Right cardiac atrium (tissue), 5 donors: ENCODE data around the gene TBC1D5. TPM values are rescaled to one million over a fixed set of nuclear protein-coding genes. Genes with fewer than 3 reads are reported as not detected.
A peak's percentile ranks its signal among the peaks of the same experiment; 100 is the strongest.

Experiments used
- ATAC-seq, 2 donors: fragments of 200-7000 bp; cut with Tn5 transposase; one replicate each; pipeline versions ENCODE4 v1.8.0 to v1.9.1; 2020; ENCODE audit warnings: moderate library complexity in 2 of 2, mild to moderate bottlenecking in 1 of 2
- DNase-seq, 3 donors: peaks; one replicate each; pipeline ENCODE4 v3.0.0-alpha.2; 2020
- H3K27ac ChIP-seq: one replicate; pipeline ENCODE4 v1.5.1; 2013; ENCODE audit warnings: mild to moderate bottlenecking, low read length, control low read depth, moderate library complexity
- H3K27me3 ChIP-seq: one replicate; pipeline ENCODE4 v1.6.1; 2013; ENCODE audit not compliant: control insufficient read depth, insufficient read depth
- H3K4me1 ChIP-seq: one replicate; pipeline ENCODE4 v1.6.1; 2013; ENCODE audit warnings: low read length; ENCODE audit not compliant: control insufficient read depth, insufficient read depth
- H3K4me3 ChIP-seq: one replicate; pipeline ENCODE4 v1.5.1; 2013; ENCODE audit warnings: low read length, control low read depth
- H3K9me3 ChIP-seq: one replicate; pipeline ENCODE4 v1.6.1; 2013; ENCODE audit warnings: low read length; ENCODE audit not compliant: control insufficient read depth
- WGBS: extraction: QIAGEN DNeasy Blood & Tissue Kit; methylation state at CpG from one replicate; pipeline ENCODE4 v1.1.7; 2013; 5-methylcytosine and 5-hydroxymethylcytosine counted together
- intact Hi-C, 4 donors: fragments of 100-400 bp; cut with DNase I; formaldehyde crosslinking; loops; one replicate each; pipeline versions ENCODE4 v1.11.0 to v1.14.0; 2022 to 2023
- polyA plus RNA-seq: library from polyadenylated mRNA; stranded (reverse); fragments of 200-250 nt; gene quantifications from one replicate; pipeline ENCODE4 v1.2.3, GENCODE V29; 2013
- total RNA-seq, 4 donors: library from RNA; stranded (reverse); fragmentation: NEBNext Ultra II Directional; extraction: Animal tissue kit (Norgen Biotek cat#: 25700); gene quantifications; one replicate each; pipeline ENCODE4 v1.2.1, GENCODE V29; 2021
- donor health status: healthy with polysubstance abuse.
- donor health status: DM: no; HTN: yes; CAD: no.
- donor health status: DM: no; HTN: no; CAD: no.
- donor health status: DM: no; HTN: yes; CAD: no; lungs with severe emphysema.
- donor health status: DM: yes; HTN: yes; CAD: no.

Gene TBC1D5
- total and polyA plus RNA-seq, 5 donors = 9.0 to 44.3 (median 39.6) TPM

GRCh38 chr3:17307887-17308286 lies 434.5 kb downstream of the TBC1D5 start:
- no peaks in the 10 kb centered on the region for H3K9me3 ChIP-seq
- intact Hi-C loops = no loop called here
- H3K27ac ChIP-seq = no peak overlapping the region
- no peak overlapping the region for H3K4me3 ChIP-seq
- ATAC-seq (no peak), DNase-seq (no peak)
- no peaks in the 10 kb centered on the region for H3K27me3 ChIP-seq
- 88% methylated on average over 5 of the region's 5 CpGs for WGBS
- H3K4me1 ChIP-seq = no peaks in the 10 kb centered on the region

GRCh38 chr3:17307482-17307881 lies 434.9 kb downstream of the TBC1D5 start:
- no peaks in the 10 kb centered on the region for H3K9me3 ChIP-seq

GRCh38 chr3:17304969-17305368 lies 437.5 kb downstream of the TBC1D5 start:
- no peak for ATAC-seq
- Histone ChIP-seq H3K27ac (no peak overlapping the region), H3K4me3 (no peak overlapping the region), H3K27me3 (no peaks in the 10 kb centered on the region), H3K4me1 (peaks cover 2% of the 10 kb centered on the region), H3K9me3 (no peaks in the 10 kb centered on the region)
- WGBS = 0% methylated on average over 1 of the region's 1 CpG
- DNase-seq = no peak
- intact Hi-C loops = no loop called here

More at GRCh38 chr3:17307482-17307881, 434.9 kb downstream of the TBC1D5 start:
- H3K27me3 ChIP-seq = no peaks in the 10 kb centered on the region
- DNase-seq (no peak), ATAC-seq (no peak)
- peaks cover 1% of the 10 kb centered on the region for H3K4me1 ChIP-seq
- H3K27ac ChIP-seq = no peak overlapping the region
- intact Hi-C loops = no loop called here
- H3K4me3 ChIP-seq = no peak overlapping the region
- 90% methylated on average over 1 of the region's 1 CpG for WGBS

- DNase-seq (peak; percentile 58 to 84 (median 74)), ATAC-seq (peak; percentile 68 to 75)
- no peaks in the 10 kb centered on the region for H3K27me3 ChIP-seq
- H3K4me3 ChIP-seq = no peak overlapping the region
- H3K27ac ChIP-seq = no peak overlapping the region
- intact Hi-C loops = no loop called here
- H3K9me3 ChIP-seq = no peaks in the 10 kb centered on the region
- H3K4me1 ChIP-seq = peaks cover 2% of the 10 kb centered on the region
Measured at GRCh38 chr3:17302774-17303173, 439.7 kb downstream of the TBC1D5 start.

GRCh38 chr3:17302170-17302569 lies 440.3 kb downstream of the TBC1D5 start:
- no peak for ATAC-seq
- 79% methylated on average over 2 of the region's 2 CpGs for WGBS
- Histone ChIP-seq H3K4me3 (no peak overlapping the region), H3K27ac (no peak overlapping the region), H3K27me3 (no peaks in the 10 kb centered on the region), H3K9me3 (no peaks in the 10 kb centered on the region), H3K4me1 (peaks cover 2% of the 10 kb centered on the region)
- intact Hi-C loops = no loop called here
- no peak for DNase-seq

- Histone ChIP-seq H3K27ac (no peak overlapping the region), H3K4me1 (peaks cover 2% of the 10 kb centered on the region), H3K27me3 (no peaks in the 10 kb centered on the region), H3K4me3 (no peak overlapping the region), H3K9me3 (no peaks in the 10 kb centered on the region)
- WGBS = 56% methylated on average over 2 of the region's 2 CpGs
- no peak for DNase-seq
- no peak for ATAC-seq
- intact Hi-C loops = no loop called here
Measured at GRCh38 chr3:17301271-17301670, 441.2 kb downstream of the TBC1D5 start.

- Histone ChIP-seq H3K4me1 (peaks cover 2% of the 10 kb centered on the region), H3K27ac (no peak overlapping the region), H3K27me3 (no peaks in the 10 kb centered on the region), H3K4me3 (no peak overlapping the region), H3K9me3 (no peaks in the 10 kb centered on the region)
- no peak for DNase-seq
- intact Hi-C loops = no loop called here
- no peak for ATAC-seq
- WGBS = 80% methylated on average over 4 of the region's 4 CpGs
Measured at GRCh38 chr3:17300441-17300840, 442.0 kb downstream of the TBC1D5 start.

- DNase-seq (no peak), ATAC-seq (no peak)
- Histone ChIP-seq H3K4me3 (no peak overlapping the region), H3K4me1 (peaks cover 2% of the 10 kb centered on the region), H3K27me3 (no peaks in the 10 kb centered on the region), H3K27ac (no peak overlapping the region), H3K9me3 (no peaks in the 10 kb centered on the region)
- intact Hi-C loops = no loop called here
Measured at GRCh38 chr3:17298038-17298437, 444.4 kb downstream of the TBC1D5 start.

- peaks cover 2% of the 10 kb centered on the region for H3K4me1 ChIP-seq
- no peaks in the 10 kb centered on the region for H3K9me3 ChIP-seq
- intact Hi-C loops = no loop called here
- ATAC-seq = no peak
- no peak overlapping the region for H3K27ac ChIP-seq
- no peak overlapping the region for H3K4me3 ChIP-seq
- DNase-seq = no peak
- H3K27me3 ChIP-seq = no peaks in the 10 kb centered on the region
Measured at GRCh38 chr3:17292556-17292955, 449.9 kb downstream of the TBC1D5 start.

- H3K27ac ChIP-seq = no peak overlapping the region
- intact Hi-C loops = no loop called here
- H3K27me3 ChIP-seq = no peaks in the 10 kb centered on the region
- 68% methylated on average over 2 of the region's 2 CpGs for WGBS
- peaks cover 2% of the 10 kb centered on the region for H3K4me1 ChIP-seq
- no peaks in the 10 kb centered on the region for H3K9me3 ChIP-seq
- H3K4me3 ChIP-seq = no peak overlapping the region
- no peak for ATAC-seq
- no peak for DNase-seq
Measured at GRCh38 chr3:17290894-17291293, 451.5 kb downstream of the TBC1D5 start.

- peak in 1 of 3 donors; percentile 30 for DNase-seq
- Histone ChIP-seq H3K27me3 (no peaks in the 10 kb centered on the region), H3K4me3 (no peak overlapping the region), H3K9me3 (no peaks in the 10 kb centered on the region), H3K4me1 (peaks cover 2% of the 10 kb centered on the region), H3K27ac (no peak overlapping the region)
- intact Hi-C loops = no loop called here
- 97% methylated on average over 14 of the region's 14 CpGs for WGBS
- ATAC-seq = no peak
Measured at GRCh38 chr3:17288839-17289399, 453.5 kb downstream of the TBC1D5 start.

GRCh38 chr3:17287006-17287689 lies 455.3 kb downstream of the TBC1D5 start:
- intact Hi-C loops = no loop called here
- 67% methylated on average over 5 of the region's 5 CpGs for WGBS
- no peak overlapping the region for H3K27ac ChIP-seq

More at GRCh38 chr3:17287006-17287689, 455.3 kb downstream of the TBC1D5 start:
- no peaks in the 10 kb centered on the region for H3K27me3 ChIP-seq
- H3K4me3 ChIP-seq = no peak overlapping the region
- H3K4me1 ChIP-seq = peaks cover 2% of the 10 kb centered on the region
- ATAC-seq (no peak), DNase-seq (no peak)
- H3K9me3 ChIP-seq = no peaks in the 10 kb centered on the region
